H9 (cell line): ENCODE data around the gene IGFL1. TPM values are rescaled to one million over a fixed set of nuclear protein-coding genes. Genes with fewer than 3 reads are reported as not detected.

Experiments used
- DNase-seq: peaks from one replicate; pipeline ENCODE4 v3.0.0-alpha.2; 2017
- H2AFZ ChIP-seq: one replicate; pipeline ENCODE4 v1.6.1; 2013; ENCODE audit warnings: mild to moderate bottlenecking, low read length, control low read depth, moderate library complexity
- H2AK5ac ChIP-seq: 2 replicates; pipeline ENCODE4 v1.6.1; 2013; ENCODE audit warnings: low read length, control low read depth, mixed read lengths; ENCODE audit not compliant: insufficient read length
- H2BK120ac ChIP-seq: one replicate; pipeline ENCODE4 v1.6.1; 2013; ENCODE audit warnings: low read depth, mild to moderate bottlenecking, low read length, control low read depth, inconsistent platforms; ENCODE audit not compliant: poor library complexity, severe bottlenecking
- H2BK12ac ChIP-seq: 2 replicates; pipeline ENCODE4 v1.6.1; 2013; ENCODE audit warnings: low read length, control low read depth, mixed read lengths, low read depth; ENCODE audit not compliant: insufficient read length
- H2BK15ac ChIP-seq: 2 replicates; pipeline ENCODE4 v1.6.1; 2013; ENCODE audit warnings: low read depth, low read length, control low read depth
- H2BK20ac ChIP-seq: one replicate; pipeline ENCODE4 v1.6.1; 2013; ENCODE audit warnings: low read depth, mild to moderate bottlenecking, low read length, control low read depth, inconsistent platforms; ENCODE audit not compliant: poor library complexity, severe bottlenecking
- H2BK5ac ChIP-seq: 2 replicates; pipeline ENCODE4 v1.6.1; 2013; ENCODE audit warnings: low read length, control low read depth, mixed read lengths; ENCODE audit not compliant: insufficient read length
- H3K14ac ChIP-seq: 2 replicates; pipeline ENCODE4 v1.6.1; 2013; ENCODE audit warnings: low read length, control low read depth; ENCODE audit not compliant: insufficient read depth
- H3K18ac ChIP-seq: 2 replicates; pipeline ENCODE4 v1.6.1; 2013; ENCODE audit warnings: low read depth, mild to moderate bottlenecking, mixed read lengths, low read length, control low read depth; ENCODE audit not compliant: insufficient read length
- H3K23ac ChIP-seq: 2 replicates; pipeline ENCODE4 v1.6.1; 2013; ENCODE audit warnings: low read length, control low read depth, mixed read lengths, low read depth; ENCODE audit not compliant: insufficient read length
- H3K23me2 ChIP-seq: 2 replicates; pipeline ENCODE4 v1.6.1; 2013; ENCODE audit warnings: low read depth, mild to moderate bottlenecking, mixed read lengths, low read length, control low read depth; ENCODE audit not compliant: insufficient read length, poor library complexity, severe bottlenecking
- H3K27ac ChIP-seq: 2 replicates; pipeline ENCODE4 v1.5.1; 2013; ENCODE audit warnings: low read length, control low read depth, mixed read lengths, low read depth; ENCODE audit not compliant: insufficient read length
- H3K27me3 ChIP-seq: 2 replicates; pipeline ENCODE4 v1.6.1; 2013; ENCODE audit warnings: low read length, control low read depth, inconsistent platforms; ENCODE audit not compliant: insufficient read depth
- H3K4ac ChIP-seq: 2 replicates; pipeline ENCODE4 v1.6.1; 2013; ENCODE audit warnings: low read depth, mild to moderate bottlenecking, control low read depth, inconsistent platforms, low read length, moderate library complexity
- H3K4me1 ChIP-seq: 2 replicates; pipeline ENCODE4 v1.6.1; 2013; ENCODE audit warnings: low read length, control low read depth, inconsistent platforms; ENCODE audit not compliant: insufficient read depth
- H3K4me2 ChIP-seq: 2 replicates; pipeline ENCODE4 v1.6.1; 2013; ENCODE audit warnings: low read length, control low read depth, mixed read lengths; ENCODE audit not compliant: insufficient read length, insufficient read depth
- H3K56ac ChIP-seq: 2 replicates; pipeline ENCODE4 v1.6.1; 2013; ENCODE audit warnings: low read depth, mild to moderate bottlenecking, mixed read lengths, low read length, control low read depth; ENCODE audit not compliant: insufficient read length
- H3K79me1 ChIP-seq: 2 replicates; pipeline ENCODE4 v1.6.1; 2013; ENCODE audit warnings: low read depth, mild to moderate bottlenecking, moderate library complexity, low read length, control low read depth, inconsistent platforms; ENCODE audit not compliant: insufficient read depth, poor library complexity, severe bottlenecking
- H3K79me2 ChIP-seq: 2 replicates; pipeline ENCODE4 v1.6.1; 2013; ENCODE audit warnings: low read length, control low read depth, inconsistent platforms; ENCODE audit not compliant: insufficient read depth
- H3K9ac ChIP-seq: 2 replicates; pipeline ENCODE4 v1.6.1; 2013; ENCODE audit warnings: low read length, control low read depth, mixed read lengths; ENCODE audit not compliant: insufficient read length; ENCODE audit errors: extremely low read depth
- H3K9me3 ChIP-seq: one replicate; pipeline ENCODE4 v1.6.1; 2013; ENCODE audit warnings: low read depth, low read length, inconsistent platforms; ENCODE audit not compliant: control insufficient read depth
- H3T11ph ChIP-seq: one replicate; pipeline ENCODE4 v1.6.1; 2013; ENCODE audit warnings: mild to moderate bottlenecking, low read length, control low read depth, inconsistent platforms
- H4K20me1 ChIP-seq: one replicate; pipeline ENCODE4 v1.6.1; 2013; ENCODE audit not compliant: control insufficient read depth, insufficient read length, insufficient read depth
- H4K5ac ChIP-seq: 2 replicates; pipeline ENCODE4 v1.6.1; 2013; ENCODE audit warnings: low read depth, mild to moderate bottlenecking, mixed read lengths, low read length, control low read depth; ENCODE audit not compliant: insufficient read length
- H4K8ac ChIP-seq: replicated peaks from 2 replicates; pipeline ENCODE4 v1.6.1; 2013; ENCODE audit warnings: low read length, control low read depth, mixed read lengths, low read depth; ENCODE audit not compliant: insufficient read length
- H4K91ac ChIP-seq: 2 replicates; pipeline ENCODE4 v1.6.1; 2013; ENCODE audit warnings: low read depth, mild to moderate bottlenecking, moderate library complexity, mixed read lengths, low read length, control low read depth; ENCODE audit not compliant: insufficient read length
- H3K27ac Mint-ChIP-seq, 3 experiments: 2 replicates in 2 of 3; 3 replicates in 1 of 3; pipeline ENCODE4 v1.8.0; 2020 to 2021; ENCODE audit warnings: mixed read lengths in 3 of 3, mild to moderate bottlenecking in 1 of 3, moderate library complexity in 1 of 3
- H3K27me3 Mint-ChIP-seq: 2 replicates; pipeline ENCODE4 v1.8.0; 2021; ENCODE audit warnings: low read depth, mild to moderate bottlenecking, moderate library complexity, mixed read lengths
- H3K36me3 Mint-ChIP-seq, 3 experiments: 2 replicates in 2 of 3; 3 replicates in 1 of 3; pipeline ENCODE4 v1.8.0; 2020 to 2021; ENCODE audit warnings: low read depth in 3 of 3, mixed read lengths in 3 of 3; ENCODE audit not compliant: insufficient read depth in 1 of 3
- H3K4me1 Mint-ChIP-seq, 2 experiments: 2 replicates each; pipeline ENCODE4 v1.8.0; 2020; ENCODE audit warnings: mixed read lengths in 2 of 2
- H3K4me3 Mint-ChIP-seq, 2 experiments: 2 replicates in 1 of 2; 3 replicates in 1 of 2; pipeline ENCODE4 v1.8.0; 2020 to 2021; ENCODE audit warnings: mild to moderate bottlenecking in 2 of 2, mixed read lengths in 2 of 2, moderate library complexity in 1 of 2
- H3K9me3 Mint-ChIP-seq, 2 experiments: 2 replicates in 1 of 2; 3 replicates in 1 of 2; pipeline ENCODE4 v1.8.0; 2020; ENCODE audit warnings: mild to moderate bottlenecking in 2 of 2, mixed read lengths in 2 of 2, moderate library complexity in 1 of 2
- WGBS: extraction: QIAGEN DNeasy Blood & Tissue Kit; methylation state at CpG from one replicate; pipeline ENCODE4 v1.1.7; 2013; ENCODE audit warnings: missing lambda C conversion rate, low lambda C conversion rate, mixed read lengths; ENCODE audit not compliant: insufficient read length; ENCODE audit errors: extremely low coverage; 5-methylcytosine and 5-hydroxymethylcytosine counted together
- total RNA-seq: library from RNA; stranded (reverse); gene quantifications from 2 replicates; pipeline ENCODE4 v1.2.1, GENCODE V29; 2021
- TF ChIP-seq, protein P1 (sequence below): fragments of 200-600 bp; sonication (generic); conservative IDR thresholded peaks from 3 replicates; pipeline ENCODE4 v1.8.0; 2021; ENCODE audit warnings: antibody characterized with exemption, mild to moderate bottlenecking

The IGFL1 gene
- total RNA-seq, 1 experiment from 2014 or later: not detected

DNA sequence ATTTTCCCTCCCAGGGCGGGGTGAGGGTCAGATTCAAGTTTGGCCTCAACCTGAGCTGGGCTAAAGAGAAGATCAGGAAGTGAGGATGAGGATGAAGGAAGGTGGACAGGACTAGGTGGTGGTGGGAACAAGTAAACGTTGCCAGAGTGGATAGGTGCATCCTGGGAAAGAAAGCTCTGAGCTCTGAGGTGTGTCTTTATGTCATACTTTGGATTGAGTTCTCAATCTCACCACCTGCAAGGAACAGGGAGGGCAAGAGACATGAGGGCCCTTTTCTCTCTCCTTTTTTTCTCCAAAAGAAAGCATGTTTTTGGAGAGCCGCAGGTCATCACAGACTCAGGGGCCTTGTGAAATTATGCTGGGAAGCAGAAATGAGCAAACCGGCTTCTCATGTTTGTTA lies 38.2 kb upstream of the IGFL1 start:
- H2BK15ac ChIP-seq: no peak overlapping the region
- Mint-ChIP-seq H3K27ac (peak overlapping the region in 1 of 3 experiments; percentile 16; a peak in 1 of 7 replicates), H3K4me3 (no peak overlapping the region), H3K9me3 (no peaks in the 10 kb centered on the region), H3K4me1 (peaks cover 0 to 8% of the 10 kb centered on the region in 2 experiments; a peak in 2 of 4 replicates), H3K27me3 (peaks cover 2% of the 10 kb centered on the region; the same call in 1 of the 2 replicates), H3K36me3 (no peaks in the 10 kb centered on the region)
- H4K8ac ChIP-seq: no peak overlapping the region
- H3K79me1 ChIP-seq: no peaks in the 10 kb centered on the region
- WGBS: no CpG with 5 or more reads among the region's 4 CpGs
- no peaks in the 10 kb centered on the region for H3K23me2 ChIP-seq
- TF ChIP-seq, protein P1, sequence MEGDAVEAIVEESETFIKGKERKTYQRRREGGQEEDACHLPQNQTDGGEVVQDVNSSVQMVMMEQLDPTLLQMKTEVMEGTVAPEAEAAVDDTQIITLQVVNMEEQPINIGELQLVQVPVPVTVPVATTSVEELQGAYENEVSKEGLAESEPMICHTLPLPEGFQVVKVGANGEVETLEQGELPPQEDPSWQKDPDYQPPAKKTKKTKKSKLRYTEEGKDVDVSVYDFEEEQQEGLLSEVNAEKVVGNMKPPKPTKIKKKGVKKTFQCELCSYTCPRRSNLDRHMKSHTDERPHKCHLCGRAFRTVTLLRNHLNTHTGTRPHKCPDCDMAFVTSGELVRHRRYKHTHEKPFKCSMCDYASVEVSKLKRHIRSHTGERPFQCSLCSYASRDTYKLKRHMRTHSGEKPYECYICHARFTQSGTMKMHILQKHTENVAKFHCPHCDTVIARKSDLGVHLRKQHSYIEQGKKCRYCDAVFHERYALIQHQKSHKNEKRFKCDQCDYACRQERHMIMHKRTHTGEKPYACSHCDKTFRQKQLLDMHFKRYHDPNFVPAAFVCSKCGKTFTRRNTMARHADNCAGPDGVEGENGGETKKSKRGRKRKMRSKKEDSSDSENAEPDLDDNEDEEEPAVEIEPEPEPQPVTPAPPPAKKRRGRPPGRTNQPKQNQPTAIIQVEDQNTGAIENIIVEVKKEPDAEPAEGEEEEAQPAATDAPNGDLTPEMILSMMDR: no peak
- H3K9me3 ChIP-seq: no peaks in the 10 kb centered on the region
- H2BK12ac ChIP-seq: no peak overlapping the region
- no peak for DNase-seq
- H2BK120ac ChIP-seq: no peak overlapping the region
- H3T11ph ChIP-seq: no peak overlapping the region
- no peak overlapping the region for H3K14ac ChIP-seq
- no peaks in the 10 kb centered on the region for H3K4me1 ChIP-seq
- no peaks in the 10 kb centered on the region for H4K20me1 ChIP-seq
- H2BK20ac ChIP-seq: no peak overlapping the region
- no peak overlapping the region for H3K4ac ChIP-seq
- H3K4me2 ChIP-seq: no peak overlapping the region
- no peak overlapping the region for H3K27ac ChIP-seq
- no peak overlapping the region for H2BK5ac ChIP-seq
- H2AK5ac ChIP-seq: no peak overlapping the region
- no peaks in the 10 kb centered on the region for H3K79me2 ChIP-seq
- H4K5ac ChIP-seq: no peak overlapping the region
- no peak overlapping the region for H3K18ac ChIP-seq
- no peaks in the 10 kb centered on the region for H3K27me3 ChIP-seq
- H3K23ac ChIP-seq: no peak overlapping the region
- no peak overlapping the region for H3K9ac ChIP-seq
- no peak overlapping the region for H3K56ac ChIP-seq
- H4K91ac ChIP-seq: no peak overlapping the region
- no peak overlapping the region for H2AFZ ChIP-seq
